ENCODE measurements around the gene ATXN7L1. TPM values are rescaled to one million over a fixed set of nuclear protein-coding genes. Genes with fewer than 3 reads are reported as not detected.

ATXN7L1 gene
- total RNA-seq, 1 experiment from 2014 or later, result 0.44 TPM

DNA sequence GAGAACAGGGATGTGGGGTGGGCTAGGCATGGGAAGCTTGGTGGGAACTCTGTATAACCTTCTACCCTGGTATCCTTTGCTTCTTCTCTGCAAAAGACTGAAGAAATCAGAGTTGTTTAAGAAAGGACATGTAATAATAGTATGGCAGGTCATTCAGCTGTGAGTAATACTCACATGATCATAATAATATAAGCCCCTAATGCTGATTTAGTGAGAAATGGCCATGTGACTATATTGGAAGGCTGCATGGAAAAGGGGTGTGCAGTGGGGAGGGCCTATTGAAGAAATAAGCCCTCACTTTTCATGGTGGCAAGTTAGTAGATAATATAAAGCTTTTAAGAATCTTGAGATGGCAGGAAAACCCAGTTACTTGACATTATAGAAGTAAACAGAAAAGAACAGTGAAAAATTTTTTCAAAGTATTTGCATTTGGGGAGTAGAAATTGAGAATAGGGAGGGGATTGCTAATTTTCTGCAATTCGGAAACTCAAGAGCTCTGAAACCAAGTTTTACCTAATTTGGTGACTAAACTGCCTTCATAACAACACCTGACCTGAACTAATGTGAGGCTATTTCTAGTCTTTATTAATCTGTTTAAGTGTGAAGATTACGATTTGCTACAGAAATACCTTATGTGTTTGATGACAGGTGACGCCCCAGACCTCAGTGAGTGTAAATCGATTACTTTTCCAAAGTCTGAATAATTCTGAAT, 44.4 kb downstream of the ATXN7L1 start:
- no peak for DNase-seq (ENCODE audit: low spot score)
- in situ Hi-C loops (cut with HindIII; ENCODE audit: low sequenced_read_pairs), result no loop called here

DNA sequence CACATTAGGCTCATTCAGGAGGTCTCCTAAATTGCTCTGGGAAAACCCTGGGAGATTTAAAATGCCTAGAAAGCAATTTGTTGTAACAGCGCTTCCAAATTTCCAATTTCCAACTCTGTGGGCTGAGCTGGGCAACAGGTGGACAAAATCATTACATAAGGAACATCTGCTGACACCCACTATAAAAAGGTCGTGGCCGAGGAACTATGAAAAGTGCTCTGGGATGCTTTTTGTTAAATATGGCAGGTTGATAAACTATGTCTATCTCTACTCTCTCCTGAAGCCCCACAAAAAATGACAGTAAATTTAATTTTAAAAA, 45.1 kb downstream of the ATXN7L1 start:
- DNase-seq (ENCODE audit: low spot score), result no peak
- in situ Hi-C loops (cut with HindIII; ENCODE audit: low sequenced_read_pairs), result no loop called here

GRCh38 chr7:105830405-105831301, 45.7 kb downstream of the ATXN7L1 start:
- in situ Hi-C loops (cut with HindIII; ENCODE audit: low sequenced_read_pairs), result no loop called here
- no peak for DNase-seq (ENCODE audit: low spot score)

GRCh38 chr7:105829681-105830322, 46.6 kb downstream of the ATXN7L1 start:
- in situ Hi-C loops (cut with HindIII; ENCODE audit: low sequenced_read_pairs), result no loop called here
- no peak for DNase-seq (ENCODE audit: low spot score)

GRCh38 chr7:105828141-105828540, 48.3 kb downstream of the ATXN7L1 start:
- peak; percentile 60 for DNase-seq (ENCODE audit: low spot score)
- in situ Hi-C loops (cut with HindIII; ENCODE audit: low sequenced_read_pairs), result no loop called here

DNA sequence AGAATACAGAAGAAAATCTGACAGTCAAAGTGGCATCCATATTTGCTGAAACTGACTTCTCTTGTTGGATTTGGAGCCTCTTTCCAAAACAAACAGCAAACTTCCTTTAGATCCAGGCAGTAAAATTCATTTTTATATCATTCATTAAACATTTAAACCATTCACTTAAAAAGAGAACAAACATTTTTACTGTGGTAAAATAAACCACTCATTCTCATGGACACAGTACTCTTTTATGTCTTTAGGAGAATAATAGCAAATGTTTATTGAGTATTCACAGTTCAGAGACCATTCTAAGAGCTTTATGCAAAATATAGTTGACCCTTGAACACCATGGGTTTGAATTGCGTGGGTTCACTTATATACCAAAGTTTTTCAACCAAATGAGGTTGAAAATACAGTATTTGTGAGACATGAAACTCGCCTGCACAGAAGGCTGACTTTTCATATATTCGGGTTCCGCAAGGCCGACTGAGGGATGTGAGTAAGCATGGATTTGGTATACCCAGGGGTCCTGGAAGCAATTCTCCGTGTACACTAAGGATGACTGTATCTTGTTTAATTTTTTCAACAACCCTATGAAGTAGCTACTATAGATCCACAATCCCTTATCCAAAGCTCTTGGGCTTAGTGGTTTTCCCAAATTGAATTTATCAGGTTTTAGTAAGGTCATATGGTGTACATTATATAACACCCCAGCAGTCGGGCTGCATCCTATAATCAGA, 49.1 kb downstream of the ATXN7L1 start:
- DNase-seq (ENCODE audit: low spot score), result no peak
- in situ Hi-C loops (cut with HindIII; ENCODE audit: low sequenced_read_pairs), result no loop called here

- peak; percentile 20 for DNase-seq (ENCODE audit: low spot score)
- in situ Hi-C loops (cut with HindIII; ENCODE audit: low sequenced_read_pairs), result no loop called here
Observed at GRCh38 chr7:105826143-105826542, 50.3 kb downstream of the ATXN7L1 start.

GRCh38 chr7:105825371-105825770, 51.0 kb downstream of the ATXN7L1 start:
- in situ Hi-C loops (cut with HindIII; ENCODE audit: low sequenced_read_pairs), result no loop called here
- DNase-seq (ENCODE audit: low spot score), result no peak

DNA sequence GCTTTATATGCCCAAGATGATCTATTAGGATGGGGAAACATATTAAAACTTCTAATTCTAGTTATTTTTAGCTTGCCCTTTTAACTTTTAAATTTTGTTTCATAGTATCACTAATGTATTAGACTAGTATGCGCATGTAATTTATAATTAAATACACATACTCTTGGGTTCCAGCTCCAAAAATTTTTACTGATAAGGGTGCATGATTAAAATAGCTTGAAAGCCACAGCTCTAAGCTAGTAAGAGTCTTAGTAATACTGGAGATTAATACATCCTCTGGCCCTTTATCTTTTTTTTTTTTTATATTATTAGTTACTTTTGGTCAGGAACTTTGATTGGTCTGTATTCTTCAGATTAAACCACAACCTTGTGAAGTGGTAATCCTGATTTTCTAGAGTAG, 53.6 kb downstream of the ATXN7L1 start:
- in situ Hi-C loops (cut with HindIII; ENCODE audit: low sequenced_read_pairs), result no loop called here
- no peak for DNase-seq (ENCODE audit: low spot score)

GRCh38 chr7:105821527-105821926, 54.9 kb downstream of the ATXN7L1 start:
- in situ Hi-C loops (cut with HindIII; ENCODE audit: low sequenced_read_pairs), result no loop called here

GRCh38 chr7:105820363-105821066, 55.9 kb downstream of the ATXN7L1 start:
- in situ Hi-C loops (cut with HindIII; ENCODE audit: low sequenced_read_pairs), result no loop called here
- no peak for DNase-seq (ENCODE audit: low spot score)

More at GRCh38 chr7:105821527-105821926, 54.9 kb downstream of the ATXN7L1 start:
- no peak for DNase-seq (ENCODE audit: low spot score)

DNA sequence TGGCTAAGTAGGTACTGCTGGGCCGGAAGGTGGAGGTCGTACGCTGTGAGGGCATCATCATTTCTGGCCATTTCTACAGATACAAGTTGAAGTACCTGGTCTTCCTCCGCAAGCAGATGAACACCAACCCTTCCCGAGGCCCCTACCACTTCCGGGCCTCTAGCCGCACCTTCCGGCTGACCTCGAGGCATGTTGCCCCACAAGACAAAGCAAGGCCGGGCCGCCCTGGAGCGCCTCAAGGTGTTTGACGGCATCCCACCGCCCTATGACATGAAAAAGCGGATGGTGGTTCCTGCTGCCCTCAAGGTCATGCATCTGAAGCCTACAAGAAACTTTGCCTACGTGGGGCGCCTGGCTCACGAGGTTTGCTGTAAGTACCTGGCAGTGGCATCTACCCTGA, 56.8 kb downstream of the ATXN7L1 start:
- in situ Hi-C loops (cut with HindIII; ENCODE audit: low sequenced_read_pairs), result no loop called here
- no peak for DNase-seq (ENCODE audit: low spot score)

- no peak for DNase-seq (ENCODE audit: low spot score)
- in situ Hi-C loops (cut with HindIII; ENCODE audit: low sequenced_read_pairs), result no loop called here
Observed at GRCh38 chr7:105816954-105817615, 59.3 kb downstream of the ATXN7L1 start.

GRCh38 chr7:105816266-105816843, 60.0 kb downstream of the ATXN7L1 start:
- DNase-seq (ENCODE audit: low spot score), result no peak
- in situ Hi-C loops (cut with HindIII; ENCODE audit: low sequenced_read_pairs), result no loop called here

GRCh38 chr7:105815576-105815975, 60.8 kb downstream of the ATXN7L1 start:
- in situ Hi-C loops (cut with HindIII; ENCODE audit: low sequenced_read_pairs), result no loop called here
- DNase-seq (ENCODE audit: low spot score), result no peak

DNA sequence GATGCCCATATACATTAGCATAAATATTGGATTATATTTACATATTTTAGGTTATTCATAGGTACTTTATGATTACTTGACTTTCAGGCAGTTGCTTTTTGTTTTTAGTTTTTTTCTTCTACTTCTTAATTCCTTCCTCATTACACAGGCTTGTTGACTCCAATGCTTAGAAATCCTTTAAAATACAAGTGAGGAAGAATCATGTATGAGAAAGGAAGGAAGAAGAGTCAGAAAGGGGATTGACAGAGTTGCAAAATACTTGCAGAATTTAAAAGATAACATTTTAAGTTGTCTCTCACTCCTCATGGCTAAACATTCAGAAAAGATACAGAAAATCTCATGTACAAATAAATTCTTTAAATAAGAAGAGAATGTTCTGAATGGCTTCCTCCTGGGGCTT, 61.9 kb downstream of the ATXN7L1 start:
- no peak for DNase-seq (ENCODE audit: low spot score)
- in situ Hi-C loops (cut with HindIII; ENCODE audit: low sequenced_read_pairs), result no loop called here

DNA sequence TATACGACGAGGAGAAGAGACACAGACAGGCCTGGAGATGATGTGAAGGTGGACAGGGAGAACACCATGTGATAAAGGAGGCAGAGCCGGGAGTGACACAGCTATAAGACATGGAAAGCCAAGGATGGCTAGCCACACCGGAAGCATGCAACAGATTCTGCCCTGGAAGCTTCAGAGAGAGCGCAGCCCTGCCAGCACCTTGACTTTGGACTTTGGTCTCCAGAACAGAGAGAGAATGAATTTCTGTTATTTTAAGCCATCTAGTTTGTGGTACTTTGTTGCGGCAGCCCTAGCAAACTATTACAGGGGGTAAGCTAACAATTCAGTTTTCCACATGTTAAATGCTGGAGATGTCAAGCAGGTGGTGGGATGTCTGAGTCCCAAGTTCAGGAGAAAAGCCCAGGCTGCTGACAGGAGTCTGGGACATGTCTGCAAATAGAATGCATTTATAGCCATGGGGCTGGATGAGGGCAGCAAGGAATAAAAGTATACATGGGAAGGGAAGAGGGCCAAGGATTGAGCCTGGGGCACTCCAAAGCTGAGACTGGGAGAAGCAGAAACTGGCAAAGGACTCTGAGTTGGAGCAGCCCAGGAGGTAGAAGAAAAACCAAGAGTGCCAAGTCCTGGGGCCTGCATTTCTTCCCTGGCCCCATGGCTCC, 65.1 kb downstream of the ATXN7L1 start:
- in situ Hi-C loops (cut with HindIII; ENCODE audit: low sequenced_read_pairs), result no loop called here

GRCh38 chr7:105810556-105810955, 65.8 kb downstream of the ATXN7L1 start:
- in situ Hi-C loops (cut with HindIII; ENCODE audit: low sequenced_read_pairs), result no loop called here
- no peak for DNase-seq (ENCODE audit: low spot score)

More for the DNA sequence above, 65.1 kb downstream of the ATXN7L1 start:
- no peak for DNase-seq (ENCODE audit: low spot score)

All from G401 (cell line).